GM10266 (cell line): ENCODE measurements around the gene SAMD10.

Experiments
- DNase-seq: peaks from one replicate; pipeline ENCODE4 v3.0.0; 2012; ENCODE audit errors: extremely low spot score
- TF ChIP-seq, protein P1 (sequence below): IDR thresholded peaks from 2 replicates; pipeline ENCODE4 v1.5.1; 2012; ENCODE audit warnings: mild to moderate bottlenecking, low read depth; ENCODE audit not compliant: control insufficient read depth, insufficient read depth; ENCODE audit errors: missing control alignments

Gene SAMD10

DNA sequence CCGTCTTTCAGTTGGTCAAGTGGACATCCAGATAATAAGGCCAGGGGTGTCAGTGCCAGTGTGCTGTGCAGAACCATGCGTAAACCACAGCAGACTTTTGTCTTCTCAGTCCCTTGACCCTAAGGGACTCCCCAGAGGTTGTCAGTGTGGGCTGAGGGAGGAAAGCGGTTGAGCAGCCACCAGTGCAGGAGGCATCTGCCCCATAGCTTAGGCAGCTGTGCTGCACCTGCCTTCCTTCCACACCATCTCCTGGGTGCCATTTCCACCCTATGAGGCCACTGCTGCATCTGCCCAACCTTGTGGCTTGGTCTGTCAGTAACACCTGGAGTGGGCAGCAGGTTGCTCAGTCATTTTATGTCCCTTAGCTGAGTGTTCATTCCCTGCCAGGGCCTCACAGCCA is 27.5 kb upstream of the SAMD10 start:
- TF ChIP-seq, protein P1, sequence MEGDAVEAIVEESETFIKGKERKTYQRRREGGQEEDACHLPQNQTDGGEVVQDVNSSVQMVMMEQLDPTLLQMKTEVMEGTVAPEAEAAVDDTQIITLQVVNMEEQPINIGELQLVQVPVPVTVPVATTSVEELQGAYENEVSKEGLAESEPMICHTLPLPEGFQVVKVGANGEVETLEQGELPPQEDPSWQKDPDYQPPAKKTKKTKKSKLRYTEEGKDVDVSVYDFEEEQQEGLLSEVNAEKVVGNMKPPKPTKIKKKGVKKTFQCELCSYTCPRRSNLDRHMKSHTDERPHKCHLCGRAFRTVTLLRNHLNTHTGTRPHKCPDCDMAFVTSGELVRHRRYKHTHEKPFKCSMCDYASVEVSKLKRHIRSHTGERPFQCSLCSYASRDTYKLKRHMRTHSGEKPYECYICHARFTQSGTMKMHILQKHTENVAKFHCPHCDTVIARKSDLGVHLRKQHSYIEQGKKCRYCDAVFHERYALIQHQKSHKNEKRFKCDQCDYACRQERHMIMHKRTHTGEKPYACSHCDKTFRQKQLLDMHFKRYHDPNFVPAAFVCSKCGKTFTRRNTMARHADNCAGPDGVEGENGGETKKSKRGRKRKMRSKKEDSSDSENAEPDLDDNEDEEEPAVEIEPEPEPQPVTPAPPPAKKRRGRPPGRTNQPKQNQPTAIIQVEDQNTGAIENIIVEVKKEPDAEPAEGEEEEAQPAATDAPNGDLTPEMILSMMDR = no peak
- no peak for DNase-seq

DNA sequence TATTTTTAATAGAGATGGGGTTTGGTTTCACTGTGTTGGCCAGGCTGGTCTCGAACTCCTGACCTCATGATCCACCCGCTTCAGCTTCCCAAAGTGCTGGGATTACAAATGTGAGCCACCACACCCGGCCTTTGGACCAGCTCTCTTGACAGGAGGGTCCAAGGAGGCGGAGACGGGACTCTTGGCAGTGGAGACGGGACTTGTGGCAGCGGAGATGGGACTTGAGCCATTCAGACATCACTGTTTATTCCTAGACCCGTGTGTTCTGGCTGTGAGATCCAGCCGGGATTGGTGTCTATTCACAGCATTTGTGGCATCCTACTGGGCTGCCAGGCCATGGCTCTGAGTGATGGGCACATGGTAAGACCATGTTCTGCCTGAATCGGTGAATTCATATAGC is 27.0 kb upstream of the SAMD10 start:
- TF ChIP-seq, protein P1 = no peak
- no peak for DNase-seq

DNA sequence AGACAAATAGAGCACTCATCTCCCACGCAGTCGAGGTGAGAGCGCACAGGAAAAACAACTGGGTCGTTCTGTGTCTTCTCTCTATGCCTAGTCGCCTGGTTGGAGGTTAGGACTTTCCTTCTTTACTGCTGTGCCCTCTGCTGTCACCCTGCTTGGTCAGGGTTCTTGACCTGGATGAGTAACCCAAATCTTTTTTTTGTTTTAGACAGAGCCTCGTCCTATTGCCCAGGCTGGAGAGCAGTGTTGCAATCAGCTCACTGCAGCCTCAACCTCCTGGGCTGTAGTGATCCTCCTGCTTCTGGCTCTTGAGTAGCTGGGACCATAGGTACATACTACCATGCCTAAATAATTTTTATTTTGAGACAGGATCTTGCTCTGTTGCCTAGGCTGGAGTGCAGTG is 26.0 kb upstream of the SAMD10 start:
- TF ChIP-seq, protein P1 = no peak
- DNase-seq = no peak

DNA sequence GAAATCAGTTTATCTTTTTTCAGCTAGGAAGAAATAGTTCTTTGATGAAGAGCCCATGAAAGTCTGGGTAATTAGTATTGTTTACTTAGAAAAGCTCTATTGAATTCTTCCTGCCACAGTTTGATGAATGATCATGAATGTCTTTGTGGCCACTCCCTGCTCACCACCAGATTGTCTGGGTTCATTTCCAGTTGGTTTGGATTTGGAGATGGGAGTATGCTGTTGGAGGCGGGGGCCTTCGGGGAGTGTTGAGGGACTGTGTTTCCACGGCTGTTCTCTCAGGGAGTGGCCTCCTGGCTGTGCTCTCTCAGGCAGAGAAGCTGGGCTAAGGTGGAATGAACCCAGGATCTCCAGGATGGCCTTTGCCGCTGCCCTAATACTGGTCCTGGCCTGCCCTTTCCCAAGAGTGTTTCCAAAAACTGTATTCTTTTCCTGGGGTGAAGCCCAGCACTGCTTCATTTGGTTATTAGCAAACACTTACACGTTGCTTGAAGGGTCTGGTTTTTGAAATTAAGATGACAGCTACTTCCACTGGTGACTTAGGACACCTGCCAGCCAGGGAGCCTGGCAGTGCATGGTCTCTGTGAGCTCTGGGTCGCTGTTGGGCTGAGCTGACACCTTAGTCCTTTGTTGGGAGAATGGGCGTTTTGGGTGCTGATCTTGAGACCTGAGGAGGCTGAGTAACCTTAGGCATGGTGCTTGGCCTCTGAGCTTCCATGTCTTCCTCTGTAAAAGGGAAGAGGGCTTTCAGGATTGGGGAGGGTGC is 24.7 kb upstream of the SAMD10 start:
- TF ChIP-seq, protein P1 = no peak
- no peak for DNase-seq

DNA sequence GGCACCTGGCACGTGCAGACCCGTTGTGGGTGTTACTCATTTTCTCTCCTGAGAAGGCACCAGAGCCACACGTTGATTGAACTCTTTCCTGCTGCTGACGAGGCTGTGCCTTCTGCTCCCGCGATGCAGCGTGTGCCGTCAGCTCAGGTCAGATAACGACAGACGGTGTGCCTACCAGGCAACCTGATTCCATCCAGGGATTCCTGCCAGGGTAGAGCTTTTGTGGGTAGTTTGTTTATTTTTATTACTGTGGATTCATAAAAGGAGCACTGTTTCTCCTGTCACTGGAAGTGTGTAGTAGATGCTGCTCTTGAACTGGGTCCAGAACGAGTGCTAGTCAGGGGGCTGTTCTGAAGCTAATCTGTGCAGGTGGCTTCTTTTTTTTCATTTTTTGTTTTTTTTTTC is 22.2 kb upstream of the SAMD10 start:
- TF ChIP-seq, protein P1 = no peak
- DNase-seq = no peak

DNA sequence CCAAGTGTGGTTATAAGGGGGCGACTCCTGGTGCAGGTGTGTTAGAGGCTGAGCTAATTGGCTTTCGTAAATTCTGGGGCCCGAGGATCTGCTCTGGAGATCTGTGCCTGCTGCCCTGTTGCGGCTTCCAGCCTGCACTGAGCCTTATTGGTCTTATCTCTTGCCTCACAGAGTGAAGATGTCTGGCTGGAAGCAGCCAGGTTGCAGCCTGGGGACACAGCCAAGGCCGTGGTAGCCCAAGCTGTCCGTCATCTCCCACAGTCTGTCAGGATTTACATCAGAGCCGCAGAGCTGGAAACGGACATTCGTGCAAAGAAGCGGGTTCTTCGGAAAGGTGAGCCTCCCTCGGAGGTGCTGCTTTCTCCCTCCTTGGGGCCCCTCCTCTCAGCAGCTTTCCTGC is 21.5 kb upstream of the SAMD10 start:
- DNase-seq = no peak
- TF ChIP-seq, protein P1 = no peak

DNA sequence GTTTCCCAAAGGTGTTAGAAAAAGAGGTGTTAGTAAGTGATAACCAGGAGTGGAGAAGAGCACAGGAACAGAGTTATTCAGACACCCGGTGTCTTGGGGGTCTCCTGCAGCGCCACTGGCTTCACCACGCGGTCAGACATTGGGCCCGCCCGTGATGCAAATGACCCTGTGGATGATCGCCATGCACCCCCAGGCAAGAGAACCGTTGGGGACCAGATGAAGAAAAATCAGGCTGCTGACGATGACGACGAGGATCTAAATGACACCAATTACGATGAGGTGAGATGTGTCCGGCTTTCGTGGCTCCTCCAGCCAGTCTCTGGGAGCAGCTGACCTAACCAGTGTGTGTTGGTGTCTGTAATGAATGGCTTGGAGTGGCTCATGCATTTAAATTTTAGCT is 3.5 kb upstream of the SAMD10 start:
- TF ChIP-seq, protein P1 = no peak
- DNase-seq = peak; percentile 6
